ENCODE results near the gene CALCOCO1. TPM values are rescaled to one million over a fixed set of nuclear protein-coding genes. Genes with fewer than 3 reads are reported as not detected.

CALCOCO1 gene
- total and polyA plus RNA-seq, 2 of the 13 experiments (the other 11 are each of a cell fraction or from before 2014, with no cell fraction given) = 7.7 to 47.7 TPM

DNA sequence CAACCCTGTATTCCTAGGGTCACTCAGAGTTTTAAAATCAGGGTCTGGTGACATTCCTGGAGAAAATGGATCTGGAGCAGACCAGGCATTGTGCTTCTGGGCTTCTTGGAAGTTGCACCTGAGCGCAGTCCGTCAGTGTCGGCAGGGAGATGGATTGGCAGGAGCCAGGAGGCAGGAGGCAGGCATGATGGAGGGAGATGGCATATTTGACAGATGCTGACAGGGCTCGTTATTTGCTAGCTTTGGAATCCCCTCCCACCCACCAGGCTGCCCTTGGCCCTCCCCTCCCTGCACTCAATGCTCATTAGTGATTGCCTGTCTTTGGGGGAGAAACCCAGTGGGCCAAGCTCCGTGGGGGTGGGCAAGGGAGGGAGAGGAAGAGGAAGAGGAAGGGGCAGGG, 19.8 kb upstream of the CALCOCO1 start (continued):
- TF ChIP-seq, protein P1, sequence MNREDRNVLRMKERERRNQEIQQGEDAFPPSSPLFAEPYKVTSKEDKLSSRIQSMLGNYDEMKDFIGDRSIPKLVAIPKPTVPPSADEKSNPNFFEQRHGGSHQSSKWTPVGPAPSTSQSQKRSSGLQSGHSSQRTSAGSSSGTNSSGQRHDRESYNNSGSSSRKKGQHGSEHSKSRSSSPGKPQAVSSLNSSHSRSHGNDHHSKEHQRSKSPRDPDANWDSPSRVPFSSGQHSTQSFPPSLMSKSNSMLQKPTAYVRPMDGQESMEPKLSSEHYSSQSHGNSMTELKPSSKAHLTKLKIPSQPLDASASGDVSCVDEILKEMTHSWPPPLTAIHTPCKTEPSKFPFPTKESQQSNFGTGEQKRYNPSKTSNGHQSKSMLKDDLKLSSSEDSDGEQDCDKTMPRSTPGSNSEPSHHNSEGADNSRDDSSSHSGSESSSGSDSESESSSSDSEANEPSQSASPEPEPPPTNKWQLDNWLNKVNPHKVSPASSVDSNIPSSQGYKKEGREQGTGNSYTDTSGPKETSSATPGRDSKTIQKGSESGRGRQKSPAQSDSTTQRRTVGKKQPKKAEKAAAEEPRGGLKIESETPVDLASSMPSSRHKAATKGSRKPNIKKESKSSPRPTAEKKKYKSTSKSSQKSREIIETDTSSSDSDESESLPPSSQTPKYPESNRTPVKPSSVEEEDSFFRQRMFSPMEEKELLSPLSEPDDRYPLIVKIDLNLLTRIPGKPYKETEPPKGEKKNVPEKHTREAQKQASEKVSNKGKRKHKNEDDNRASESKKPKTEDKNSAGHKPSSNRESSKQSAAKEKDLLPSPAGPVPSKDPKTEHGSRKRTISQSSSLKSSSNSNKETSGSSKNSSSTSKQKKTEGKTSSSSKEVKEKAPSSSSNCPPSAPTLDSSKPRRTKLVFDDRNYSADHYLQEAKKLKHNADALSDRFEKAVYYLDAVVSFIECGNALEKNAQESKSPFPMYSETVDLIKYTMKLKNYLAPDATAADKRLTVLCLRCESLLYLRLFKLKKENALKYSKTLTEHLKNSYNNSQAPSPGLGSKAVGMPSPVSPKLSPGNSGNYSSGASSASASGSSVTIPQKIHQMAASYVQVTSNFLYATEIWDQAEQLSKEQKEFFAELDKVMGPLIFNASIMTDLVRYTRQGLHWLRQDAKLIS (CRISPR knock-in tag; IDR thresholded peaks at IDR 0.05) = no peak

DNA sequence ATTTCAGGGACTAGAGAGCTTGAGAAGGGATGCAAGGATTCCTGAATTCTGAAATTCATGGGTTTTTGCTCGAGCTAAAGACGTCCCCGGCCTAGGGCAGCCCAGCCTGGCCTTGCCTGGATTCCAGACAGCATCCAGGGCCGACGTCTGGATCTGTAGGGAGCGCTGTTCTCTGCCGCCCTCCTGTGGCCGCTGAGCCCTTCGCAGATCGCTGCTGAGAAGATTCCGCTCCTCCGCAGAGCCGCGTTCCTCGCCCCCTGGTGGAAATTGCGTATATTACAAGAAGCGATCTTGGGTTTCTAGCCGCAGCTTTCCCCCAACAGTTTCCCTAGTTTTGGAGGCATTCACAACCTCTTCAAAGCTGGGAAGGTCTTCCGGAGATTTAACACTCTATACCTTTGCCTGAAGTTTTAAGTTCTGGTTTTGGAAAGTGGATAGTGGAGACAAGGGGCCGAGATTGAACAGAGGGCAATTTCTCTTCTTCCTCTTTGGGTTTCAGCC, 19.4 kb upstream of the CALCOCO1 start:
- H3K4me1 ChIP-seq (ENCODE audit: insufficient read depth, low read length) = peaks cover 13% of the 10 kb centered on the region
- H3K9me3 ChIP-seq (ENCODE audit: low read length) = no peaks in the 10 kb centered on the region
- peak; percentile 88 for ATAC-seq
- H3K4me3 ChIP-seq (replicated peaks in 1 of 3; ENCODE audit: insufficient read depth in 1 of 3, low read depth in 2 of 3, low read length in 3 of 3) = no peak overlapping the region
- no peaks in the 10 kb centered on the region for H3K79me2 ChIP-seq (ENCODE audit: insufficient read depth, low read length)
- H3K9ac ChIP-seq (ENCODE audit: insufficient read depth, low read depth, low read length) = no peak overlapping the region
- ChIA-PET CTCF (ENCODE audit: low intra/inter-chr PET ratio, low total read pairs) (interaction anchor here (1.0 to 10.1 kb wide), 3 partner anchors 11 to 203 kb away, joined by 3 to 216 read pairs (median 6); no protein-coding TSS in a partner anchor), POLR2A (no interaction called here)
- WGBS (ENCODE audit: low lambda C conversion rate) = 3% methylated on average over 9 of the region's 20 CpGs
- intact Hi-C loops (cut with micrococcal nuclease; ENCODE audit: unreplicated experiment) = loop anchor here (2.0 kb wide), 2 partner anchors 20 to 202 kb away; partner anchors contain the start of gene CALCOCO1
- in situ Hi-C loops (cut with HindIII; ENCODE audit: extremely low pct_ligation_motif_present, low pct_unique_long_range_greater_than_20kb) = no loop called here
- H3K27me3 ChIP-seq (ENCODE audit: control insufficient read depth in 1 of 2, insufficient read depth in 2 of 2, low read length in 2 of 2) = peaks cover 9 to 87% of the 10 kb centered on the region in 2 experiments; a peak in 4 of 5 replicates
- no peak overlapping the region for H3K27ac ChIP-seq (ENCODE audit: extremely low read length, insufficient read depth, low read length)
- H3K4me2 ChIP-seq (ENCODE audit: low read depth, low read length) = no peak overlapping the region
- peak; percentile 76 for DNase-seq (ENCODE audit: low spot score)
- no peak overlapping the region for H2AFZ ChIP-seq (ENCODE audit: low read length)
- no peaks in the 10 kb centered on the region for H4K20me1 ChIP-seq (ENCODE audit: insufficient read depth, low read length)
- no TSS peak for BruUV-seq (replicated peaks)
- FAIRE-seq = peak; percentile 92
- no peaks in the 10 kb centered on the region for H3K36me3 ChIP-seq (replicated peaks in 1 of 2; ENCODE audit: control insufficient read depth in 1 of 2, insufficient read depth in 2 of 2, low read length in 2 of 2)
- no peak for TF ChIP-seq ZNF644 (CRISPR knock-in tag; IDR thresholded peaks at IDR 0.05; ENCODE audit: low read depth)
- TF ChIP-seq ZNF44 (CRISPR knock-in tag; IDR thresholded peaks at IDR 0.05) = no peak
- TF ChIP-seq, protein P2, sequence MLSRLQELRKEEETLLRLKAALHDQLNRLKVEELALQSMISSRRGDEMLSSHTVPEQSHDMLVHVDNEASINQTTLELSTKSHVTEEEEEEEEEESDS (CRISPR knock-in tag; IDR thresholded peaks at IDR 0.05; ENCODE audit: borderline replicate concordance) = no peak
- no peak for TF ChIP-seq HDAC1 (CRISPR knock-in tag; IDR thresholded peaks at IDR 0.05)
- TF ChIP-seq FOSL2 (CRISPR knock-in tag; IDR thresholded peaks at IDR 0.05) = peak; percentile 33; the same call in 1 of the 2 replicates
- peak; percentile 59; the same call in 1 of the 2 replicates for TF ChIP-seq RXRB (CRISPR knock-in tag; IDR thresholded peaks at IDR 0.05; ENCODE audit: borderline replicate concordance)
- TF ChIP-seq, protein P3, sequence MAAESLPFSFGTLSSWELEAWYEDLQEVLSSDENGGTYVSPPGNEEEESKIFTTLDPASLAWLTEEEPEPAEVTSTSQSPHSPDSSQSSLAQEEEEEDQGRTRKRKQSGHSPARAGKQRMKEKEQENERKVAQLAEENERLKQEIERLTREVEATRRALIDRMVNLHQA (CRISPR knock-in tag; IDR thresholded peaks at IDR 0.05) = no peak
- no peak for TF ChIP-seq SIX4 (CRISPR knock-in tag; IDR thresholded peaks at IDR 0.05)
- TF ChIP-seq HES4 (CRISPR knock-in tag; IDR thresholded peaks at IDR 0.05; ENCODE audit: borderline replicate concordance) = no peak
- TF ChIP-seq ZNF564 (CRISPR knock-in tag; IDR thresholded peaks at IDR 0.05) = no peak
- TF ChIP-seq, protein P4, sequence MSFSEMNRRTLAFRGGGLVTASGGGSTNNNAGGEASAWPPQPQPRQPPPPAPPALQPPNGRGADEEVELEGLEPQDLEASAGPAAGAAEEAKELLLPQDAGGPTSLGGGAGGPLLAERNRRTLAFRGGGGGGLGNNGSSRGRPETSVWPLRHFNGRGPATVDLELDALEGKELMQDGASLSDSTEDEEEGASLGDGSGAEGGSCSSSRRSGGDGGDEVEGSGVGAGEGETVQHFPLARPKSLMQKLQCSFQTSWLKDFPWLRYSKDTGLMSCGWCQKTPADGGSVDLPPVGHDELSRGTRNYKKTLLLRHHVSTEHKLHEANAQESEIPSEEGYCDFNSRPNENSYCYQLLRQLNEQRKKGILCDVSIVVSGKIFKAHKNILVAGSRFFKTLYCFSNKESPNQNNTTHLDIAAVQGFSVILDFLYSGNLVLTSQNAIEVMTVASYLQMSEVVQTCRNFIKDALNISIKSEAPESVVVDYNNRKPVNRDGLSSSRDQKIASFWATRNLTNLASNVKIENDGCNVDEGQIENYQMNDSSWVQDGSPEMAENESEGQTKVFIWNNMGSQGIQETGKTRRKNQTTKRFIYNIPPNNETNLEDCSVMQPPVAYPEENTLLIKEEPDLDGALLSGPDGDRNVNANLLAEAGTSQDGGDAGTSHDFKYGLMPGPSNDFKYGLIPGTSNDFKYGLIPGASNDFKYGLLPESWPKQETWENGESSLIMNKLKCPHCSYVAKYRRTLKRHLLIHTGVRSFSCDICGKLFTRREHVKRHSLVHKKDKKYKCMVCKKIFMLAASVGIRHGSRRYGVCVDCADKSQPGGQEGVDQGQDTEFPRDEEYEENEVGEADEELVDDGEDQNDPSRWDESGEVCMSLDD (CRISPR knock-in tag; IDR thresholded peaks at IDR 0.05; ENCODE audit: borderline replicate concordance) = no peak
- TF ChIP-seq, protein P5, sequence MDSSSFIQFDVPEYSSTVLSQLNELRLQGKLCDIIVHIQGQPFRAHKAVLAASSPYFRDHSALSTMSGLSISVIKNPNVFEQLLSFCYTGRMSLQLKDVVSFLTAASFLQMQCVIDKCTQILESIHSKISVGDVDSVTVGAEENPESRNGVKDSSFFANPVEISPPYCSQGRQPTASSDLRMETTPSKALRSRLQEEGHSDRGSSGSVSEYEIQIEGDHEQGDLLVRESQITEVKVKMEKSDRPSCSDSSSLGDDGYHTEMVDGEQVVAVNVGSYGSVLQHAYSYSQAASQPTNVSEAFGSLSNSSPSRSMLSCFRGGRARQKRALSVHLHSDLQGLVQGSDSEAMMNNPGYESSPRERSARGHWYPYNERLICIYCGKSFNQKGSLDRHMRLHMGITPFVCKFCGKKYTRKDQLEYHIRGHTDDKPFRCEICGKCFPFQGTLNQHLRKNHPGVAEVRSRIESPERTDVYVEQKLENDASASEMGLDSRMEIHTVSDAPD (CRISPR knock-in tag; IDR thresholded peaks at IDR 0.05) = no peak

Data from HepG2 (cell line).